Measurements from ENCODE around the gene POMT1. TPM values are rescaled to one million over a fixed set of nuclear protein-coding genes. Genes with fewer than 3 reads are reported as not detected.

Gene POMT1
- total RNA-seq, 1 experiment from 2014 or later = 58.0 TPM

GRCh38 chr9:131554843-131555351 is 52.2 kb downstream of the POMT1 start:
- no peaks in the 10 kb centered on the region for H3K4me1 ChIP-seq (ENCODE audit: control insufficient read depth, insufficient read depth, low read length)
- H3K4me3 ChIP-seq (ENCODE audit: low read depth in 2 of 2, low read length in 2 of 2) = no peak overlapping the region
- H3K27ac ChIP-seq (ENCODE audit: low read length) = no peak overlapping the region
- H3K36me3 ChIP-seq (ENCODE audit: control insufficient read depth, insufficient read depth, low read length) = no peaks in the 10 kb centered on the region
- POLR2A ChIA-PET = no interaction called here
- H3K27me3 ChIP-seq (ENCODE audit: control insufficient read depth, insufficient read depth, low read length) = no peaks in the 10 kb centered on the region
- ATAC-seq = no peak
- in situ Hi-C loops (cut with HindIII; ENCODE audit: low pct_unique_long_range_greater_than_20kb, low sequenced_read_pairs) (no loop called here), intact Hi-C loops (cut with micrococcal nuclease; ENCODE audit: unreplicated experiment) (no loop called here)
- CTCF ChIA-PET = no interaction called here
- BruUV-seq (replicated peaks) = no TSS peak
- TF ChIP-seq TCF7L2 (IDR thresholded peaks at IDR 0.05; ENCODE audit: low read depth, low read length) (no peak), POLR2AphosphoS5 (IDR thresholded peaks at IDR 0.05; ENCODE audit: low read depth, low read length) (no peak), CTCF (IDR thresholded peaks at IDR 0.05) (no peak), SIN3A (IDR thresholded peaks at IDR 0.05; ENCODE audit: borderline replicate concordance, insufficient read depth, low read depth, low read length) (no peak), REST (IDR thresholded peaks at IDR 0.05; ENCODE audit: insufficient read depth in 1 of 2, low read depth in 2 of 2, low read length in 1 of 2) (no peak)
- H3K9me3 ChIP-seq (ENCODE audit: control insufficient read depth, insufficient read depth, low read depth, low read length) = no peaks in the 10 kb centered on the region
- no peak for DNase-seq (ENCODE audit: low read depth, low spot score)

GRCh38 chr9:131555841-131556673 is 53.3 kb downstream of the POMT1 start:
- intact Hi-C loops (cut with micrococcal nuclease; ENCODE audit: unreplicated experiment) = no loop called here
- H3K27me3 ChIP-seq (ENCODE audit: control insufficient read depth, insufficient read depth, low read length) = no peaks in the 10 kb centered on the region
- CTCF ChIA-PET = no interaction called here
- in situ Hi-C loops (cut with HindIII; ENCODE audit: low pct_unique_long_range_greater_than_20kb, low sequenced_read_pairs) = no loop called here
- ATAC-seq = no peak
- BruUV-seq (replicated peaks) = no TSS peak
- TF ChIP-seq TCF7L2 (IDR thresholded peaks at IDR 0.05; ENCODE audit: low read depth, low read length) = no peak
- no peak for TF ChIP-seq SIN3A (IDR thresholded peaks at IDR 0.05; ENCODE audit: borderline replicate concordance, insufficient read depth, low read depth, low read length)
- no peak for TF ChIP-seq CTCF (IDR thresholded peaks at IDR 0.05)
- TF ChIP-seq REST (IDR thresholded peaks at IDR 0.05; ENCODE audit: insufficient read depth in 1 of 2, low read depth in 2 of 2, low read length in 1 of 2) = no peak
- no peak for TF ChIP-seq POLR2AphosphoS5 (IDR thresholded peaks at IDR 0.05; ENCODE audit: low read depth, low read length)
- H3K4me1 ChIP-seq (ENCODE audit: control insufficient read depth, insufficient read depth, low read length) = no peaks in the 10 kb centered on the region
- no peak for DNase-seq (ENCODE audit: low read depth, low spot score)
- POLR2A ChIA-PET = no interaction called here
- H3K36me3 ChIP-seq (ENCODE audit: control insufficient read depth, insufficient read depth, low read length) = no peaks in the 10 kb centered on the region
- H3K27ac ChIP-seq (ENCODE audit: low read length) = no peak overlapping the region
- H3K4me3 ChIP-seq (ENCODE audit: low read depth in 2 of 2, low read length in 2 of 2) = no peak overlapping the region
- 0 out of 2 replicates have a peak, but pooled peaks cover 2% of the 10 kb centered on the region for H3K9me3 ChIP-seq (ENCODE audit: control insufficient read depth, insufficient read depth, low read depth, low read length)
